H9 (cell line): ENCODE results near the gene EDC3. TPM values are rescaled to one million over a fixed set of nuclear protein-coding genes. Genes with fewer than 3 reads are reported as not detected.

ENCODE experiments used
- DNase-seq: peaks from one replicate; pipeline ENCODE4 v3.0.0-alpha.2; 2017
- H2AFZ ChIP-seq: one replicate; pipeline ENCODE4 v1.6.1; 2013; ENCODE audit warnings: mild to moderate bottlenecking, low read length, control low read depth, moderate library complexity
- H2AK5ac ChIP-seq: 2 replicates; pipeline ENCODE4 v1.6.1; 2013; ENCODE audit warnings: low read length, control low read depth, mixed read lengths; ENCODE audit not compliant: insufficient read length
- H2BK120ac ChIP-seq: one replicate; pipeline ENCODE4 v1.6.1; 2013; ENCODE audit warnings: low read depth, mild to moderate bottlenecking, low read length, control low read depth, inconsistent platforms; ENCODE audit not compliant: poor library complexity, severe bottlenecking
- H2BK12ac ChIP-seq: 2 replicates; pipeline ENCODE4 v1.6.1; 2013; ENCODE audit warnings: low read length, control low read depth, mixed read lengths, low read depth; ENCODE audit not compliant: insufficient read length
- H2BK15ac ChIP-seq: 2 replicates; pipeline ENCODE4 v1.6.1; 2013; ENCODE audit warnings: low read depth, low read length, control low read depth
- H2BK20ac ChIP-seq: one replicate; pipeline ENCODE4 v1.6.1; 2013; ENCODE audit warnings: low read depth, mild to moderate bottlenecking, low read length, control low read depth, inconsistent platforms; ENCODE audit not compliant: poor library complexity, severe bottlenecking
- H2BK5ac ChIP-seq: 2 replicates; pipeline ENCODE4 v1.6.1; 2013; ENCODE audit warnings: low read length, control low read depth, mixed read lengths; ENCODE audit not compliant: insufficient read length
- H3K14ac ChIP-seq: 2 replicates; pipeline ENCODE4 v1.6.1; 2013; ENCODE audit warnings: low read length, control low read depth; ENCODE audit not compliant: insufficient read depth
- H3K18ac ChIP-seq: 2 replicates; pipeline ENCODE4 v1.6.1; 2013; ENCODE audit warnings: low read depth, mild to moderate bottlenecking, mixed read lengths, low read length, control low read depth; ENCODE audit not compliant: insufficient read length
- H3K23ac ChIP-seq: 2 replicates; pipeline ENCODE4 v1.6.1; 2013; ENCODE audit warnings: low read length, control low read depth, mixed read lengths, low read depth; ENCODE audit not compliant: insufficient read length
- H3K23me2 ChIP-seq: 2 replicates; pipeline ENCODE4 v1.6.1; 2013; ENCODE audit warnings: low read depth, mild to moderate bottlenecking, mixed read lengths, low read length, control low read depth; ENCODE audit not compliant: insufficient read length, poor library complexity, severe bottlenecking
- H3K27ac ChIP-seq: 2 replicates; pipeline ENCODE4 v1.5.1; 2013; ENCODE audit warnings: low read length, control low read depth, mixed read lengths, low read depth; ENCODE audit not compliant: insufficient read length
- H3K27me3 ChIP-seq: 2 replicates; pipeline ENCODE4 v1.6.1; 2013; ENCODE audit warnings: low read length, control low read depth, inconsistent platforms; ENCODE audit not compliant: insufficient read depth
- H3K4ac ChIP-seq: 2 replicates; pipeline ENCODE4 v1.6.1; 2013; ENCODE audit warnings: low read depth, mild to moderate bottlenecking, control low read depth, inconsistent platforms, low read length, moderate library complexity
- H3K4me1 ChIP-seq: 2 replicates; pipeline ENCODE4 v1.6.1; 2013; ENCODE audit warnings: low read length, control low read depth, inconsistent platforms; ENCODE audit not compliant: insufficient read depth
- H3K4me2 ChIP-seq: 2 replicates; pipeline ENCODE4 v1.6.1; 2013; ENCODE audit warnings: low read length, control low read depth, mixed read lengths; ENCODE audit not compliant: insufficient read length, insufficient read depth
- H3K56ac ChIP-seq: 2 replicates; pipeline ENCODE4 v1.6.1; 2013; ENCODE audit warnings: low read depth, mild to moderate bottlenecking, mixed read lengths, low read length, control low read depth; ENCODE audit not compliant: insufficient read length
- H3K79me1 ChIP-seq: 2 replicates; pipeline ENCODE4 v1.6.1; 2013; ENCODE audit warnings: low read depth, mild to moderate bottlenecking, moderate library complexity, low read length, control low read depth, inconsistent platforms; ENCODE audit not compliant: insufficient read depth, poor library complexity, severe bottlenecking
- H3K79me2 ChIP-seq: 2 replicates; pipeline ENCODE4 v1.6.1; 2013; ENCODE audit warnings: low read length, control low read depth, inconsistent platforms; ENCODE audit not compliant: insufficient read depth
- H3K9ac ChIP-seq: 2 replicates; pipeline ENCODE4 v1.6.1; 2013; ENCODE audit warnings: low read length, control low read depth, mixed read lengths; ENCODE audit not compliant: insufficient read length; ENCODE audit errors: extremely low read depth
- H3K9me3 ChIP-seq: one replicate; pipeline ENCODE4 v1.6.1; 2013; ENCODE audit warnings: low read depth, low read length, inconsistent platforms; ENCODE audit not compliant: control insufficient read depth
- H3T11ph ChIP-seq: one replicate; pipeline ENCODE4 v1.6.1; 2013; ENCODE audit warnings: mild to moderate bottlenecking, low read length, control low read depth, inconsistent platforms
- H4K20me1 ChIP-seq: one replicate; pipeline ENCODE4 v1.6.1; 2013; ENCODE audit not compliant: control insufficient read depth, insufficient read length, insufficient read depth
- H4K5ac ChIP-seq: 2 replicates; pipeline ENCODE4 v1.6.1; 2013; ENCODE audit warnings: low read depth, mild to moderate bottlenecking, mixed read lengths, low read length, control low read depth; ENCODE audit not compliant: insufficient read length
- H4K8ac ChIP-seq: replicated peaks from 2 replicates; pipeline ENCODE4 v1.6.1; 2013; ENCODE audit warnings: low read length, control low read depth, mixed read lengths, low read depth; ENCODE audit not compliant: insufficient read length
- H4K91ac ChIP-seq: 2 replicates; pipeline ENCODE4 v1.6.1; 2013; ENCODE audit warnings: low read depth, mild to moderate bottlenecking, moderate library complexity, mixed read lengths, low read length, control low read depth; ENCODE audit not compliant: insufficient read length
- H3K27ac Mint-ChIP-seq, 3 experiments: 2 replicates in 2 of 3; 3 replicates in 1 of 3; pipeline ENCODE4 v1.8.0; 2020 to 2021; ENCODE audit warnings: mixed read lengths in 3 of 3, mild to moderate bottlenecking in 1 of 3, moderate library complexity in 1 of 3
- H3K27me3 Mint-ChIP-seq: 2 replicates; pipeline ENCODE4 v1.8.0; 2021; ENCODE audit warnings: low read depth, mild to moderate bottlenecking, moderate library complexity, mixed read lengths
- H3K36me3 Mint-ChIP-seq, 3 experiments: 2 replicates in 2 of 3; 3 replicates in 1 of 3; pipeline ENCODE4 v1.8.0; 2020 to 2021; ENCODE audit warnings: low read depth in 3 of 3, mixed read lengths in 3 of 3; ENCODE audit not compliant: insufficient read depth in 1 of 3
- H3K4me1 Mint-ChIP-seq, 2 experiments: 2 replicates each; pipeline ENCODE4 v1.8.0; 2020; ENCODE audit warnings: mixed read lengths in 2 of 2
- H3K4me3 Mint-ChIP-seq, 2 experiments: 2 replicates in 1 of 2; 3 replicates in 1 of 2; pipeline ENCODE4 v1.8.0; 2020 to 2021; ENCODE audit warnings: mild to moderate bottlenecking in 2 of 2, mixed read lengths in 2 of 2, moderate library complexity in 1 of 2
- H3K9me3 Mint-ChIP-seq, 2 experiments: 2 replicates in 1 of 2; 3 replicates in 1 of 2; pipeline ENCODE4 v1.8.0; 2020; ENCODE audit warnings: mild to moderate bottlenecking in 2 of 2, mixed read lengths in 2 of 2, moderate library complexity in 1 of 2
- CTCF ChIP-seq: fragments of 200-600 bp; sonication (generic); conservative IDR thresholded peaks from 3 replicates; pipeline ENCODE4 v1.8.0; 2021; ENCODE audit warnings: antibody characterized with exemption, mild to moderate bottlenecking
- WGBS: extraction: QIAGEN DNeasy Blood & Tissue Kit; methylation state at CpG from one replicate; pipeline ENCODE4 v1.1.7; 2013; ENCODE audit warnings: missing lambda C conversion rate, low lambda C conversion rate, mixed read lengths; ENCODE audit not compliant: insufficient read length; ENCODE audit errors: extremely low coverage; 5-methylcytosine and 5-hydroxymethylcytosine counted together
- total RNA-seq: library from RNA; stranded (reverse); gene quantifications from 2 replicates; pipeline ENCODE4 v1.2.1, GENCODE V29; 2021

The EDC3 gene
- total RNA-seq, 1 experiment from 2014 or later = 60.5 TPM

- no peak overlapping the region for H4K5ac ChIP-seq
- Mint-ChIP-seq H3K4me3 (no peak overlapping the region), H3K27ac (no peak overlapping the region)
Observed at GRCh38 chr15:74709011-74709410, 13.2 kb upstream of the EDC3 start.

More at GRCh38 chr15:74709011-74709410, 13.2 kb upstream of the EDC3 start:
- H3K18ac ChIP-seq = no peak overlapping the region
- Mint-ChIP-seq H3K9me3 (no peaks in the 10 kb centered on the region), H3K36me3 (no peaks in the 10 kb centered on the region), H3K4me1 (no peaks in the 10 kb centered on the region), H3K27me3 (peaks cover 48% of the 10 kb centered on the region)
- TF ChIP-seq CTCF = no peak
- H3K4me1 ChIP-seq = no peaks in the 10 kb centered on the region
- no peak overlapping the region for H2BK120ac ChIP-seq
- H3K9ac ChIP-seq = no peak overlapping the region
- H2BK5ac ChIP-seq = no peak overlapping the region
- H4K8ac ChIP-seq = no peak overlapping the region
- H3T11ph ChIP-seq = no peak overlapping the region
- no peak overlapping the region for H2AFZ ChIP-seq
- DNase-seq = no peak
- no peak overlapping the region for H3K23ac ChIP-seq
- no peak overlapping the region for H3K27ac ChIP-seq
- WGBS = no CpG with 5 or more reads among the region's 1 CpG
- H3K79me2 ChIP-seq = no peaks in the 10 kb centered on the region
- no peak overlapping the region for H2BK12ac ChIP-seq
- no peak overlapping the region for H2AK5ac ChIP-seq
- no peaks in the 10 kb centered on the region for H3K9me3 ChIP-seq
- no peaks in the 10 kb centered on the region for H3K23me2 ChIP-seq
- no peak overlapping the region for H2BK20ac ChIP-seq
- H4K91ac ChIP-seq = no peak overlapping the region
- no peak overlapping the region for H2BK15ac ChIP-seq
- H3K27me3 ChIP-seq = no peaks in the 10 kb centered on the region
- H3K56ac ChIP-seq = no peak overlapping the region
- H3K14ac ChIP-seq = no peak overlapping the region
- no peak overlapping the region for H3K4ac ChIP-seq
- no peak overlapping the region for H3K4me2 ChIP-seq
- no peaks in the 10 kb centered on the region for H4K20me1 ChIP-seq
- H3K79me1 ChIP-seq = no peaks in the 10 kb centered on the region
